ENCODE data around the gene ARHGEF9.

GRCh38 chrX:63746715-63747114, 38.3 kb downstream of the ARHGEF9 start:
- TF ChIP-seq CTCF (IDR thresholded peaks at IDR 0.05) = no peak
- no peak for TF ChIP-seq POLR2A (IDR thresholded peaks at IDR 0.05)

All from uterus (tissue), 2 donors.